Breast epithelium (tissue), 4 donors: ENCODE results near the gene DNAJC16. TPM values are rescaled to one million over a fixed set of nuclear protein-coding genes. Genes with fewer than 3 reads are reported as not detected.

Experiments used
- DNase-seq, 2 donors: peaks; one replicate each; pipeline ENCODE4 v3.0.0-alpha.2; 2019; ENCODE audit warnings: low spot score in 2 of 2
- H3K27ac ChIP-seq, 2 donors: fragments of 200-600 bp; sonication (generic) in 1 of 2; one replicate each; pipeline ENCODE4 v1.5.1; 2016 to 2019; ENCODE audit warnings: mild to moderate bottlenecking in 1 of 2
- H3K27me3 ChIP-seq, 2 donors: fragments of 200-600 bp; sonication (generic) in 1 of 2; one replicate each; pipeline versions ENCODE4 v1.5.1 to v1.6.0; 2017 to 2019; ENCODE audit warnings: control low read depth in 1 of 2, mild to moderate bottlenecking in 1 of 2
- H3K36me3 ChIP-seq: fragments of 200-600 bp; one replicate; pipeline ENCODE4 v1.5.1; 2019
- H3K4me1 ChIP-seq, 2 donors: fragments of 200-600 bp; sonication (generic); one replicate each; pipeline ENCODE4 v1.5.1; 2016 to 2019; ENCODE audit warnings: control low read depth in 1 of 2
- H3K4me3 ChIP-seq, 3 donors: fragments of 200-600 bp; sonication (generic); 1 replicate in 2 of 3; 2 replicates in 1 of 3; pipeline ENCODE4 v1.5.1; 2016 to 2019; ENCODE audit warnings: mild to moderate bottlenecking in 3 of 3, moderate library complexity in 2 of 3
- H3K9me3 ChIP-seq, 2 donors: fragments of 200-600 bp; sonication (generic) in 1 of 2; one replicate each; pipeline ENCODE4 v1.5.1; 2016 to 2019; ENCODE audit warnings: control low read depth in 1 of 2
- POLR2A ChIP-seq: fragments of 450-650 bp; IDR thresholded peaks from one replicate; pipeline ENCODE4 v1.6.1; 2016; ENCODE audit warnings: antibody characterized with exemption, mild to moderate bottlenecking, moderate library complexity
- POLR2AphosphoS5 ChIP-seq, 3 donors: sonication (generic); formaldehyde crosslinking; IDR thresholded peaks; one replicate each; pipeline ENCODE4 v1.6.1; 2017; ENCODE audit warnings: antibody characterized with exemption in 3 of 3
- intact Hi-C: fragments of 100-400 bp; cut with DNase I; formaldehyde crosslinking; loops from one replicate; pipeline ENCODE4 v1.15.1; 2023; ENCODE audit warnings: low total_unique reads
- total RNA-seq, 3 donors: library from RNA; depleted of rRNA; stranded (reverse); fragments of >200 nt; gene quantifications; one replicate each; pipeline ENCODE4 v1.1.0, GENCODE V29; 2016
- TF ChIP-seq, protein P1 (sequence below), 3 donors: fragments of 450-650 bp; IDR thresholded peaks; one replicate each; pipeline ENCODE4 v1.5.1; 2016 to 2017; ENCODE audit warnings: antibody characterized with exemption in 3 of 3, mild to moderate bottlenecking in 3 of 3, moderate library complexity in 3 of 3

Gene DNAJC16
- total RNA-seq, 3 donors from 2014 or later = 14.1 to 30.4 (median 21.0) TPM

DNA sequence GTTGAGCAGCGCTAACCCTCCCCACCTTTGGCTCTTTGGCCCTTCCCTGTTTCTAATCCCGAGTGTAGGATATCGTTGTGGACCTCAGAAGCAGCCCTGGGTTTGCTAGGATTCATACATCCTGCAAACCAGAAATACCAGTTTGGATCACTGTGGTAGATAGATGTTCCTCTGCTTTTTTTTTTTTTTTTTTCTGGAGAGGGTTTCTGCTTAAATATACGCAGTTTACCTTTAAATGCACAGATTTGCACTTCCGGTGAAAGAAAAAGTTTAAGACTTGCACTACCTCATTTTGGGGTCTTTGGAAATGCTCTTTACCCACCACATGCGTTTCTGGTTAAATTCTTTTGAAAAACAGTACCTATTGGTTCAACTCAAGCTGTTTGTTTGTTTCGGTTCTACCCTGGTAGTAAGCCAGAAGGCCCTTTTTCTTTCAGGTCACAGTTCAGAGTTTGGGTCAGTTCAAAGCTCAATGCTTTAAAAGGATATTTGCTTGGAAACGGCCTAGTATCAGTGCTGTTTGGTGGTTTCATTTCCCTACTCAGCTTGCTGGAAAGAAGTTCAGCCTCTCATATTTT is 91.5 kb downstream of the DNAJC16 start:
- intact Hi-C loops = no loop called here
- Histone ChIP-seq H3K27me3 (no peaks in the 10 kb centered on the region), H3K36me3 (no peaks in the 10 kb centered on the region), H3K4me1 (peaks cover 3 to 7% of the 10 kb centered on the region in 2 donors), H3K9me3 (no peaks in the 10 kb centered on the region), H3K27ac (peak overlapping the region; percentile 97), H3K4me3 (peak overlapping the region; percentile 86 to 98 (median 91))
- TF ChIP-seq POLR2AphosphoS5 (IDR thresholded peaks at IDR 0.05) (peak in 1 of 3 donors; percentile 4), POLR2A (no peak)
- DNase-seq = no peak

DNA sequence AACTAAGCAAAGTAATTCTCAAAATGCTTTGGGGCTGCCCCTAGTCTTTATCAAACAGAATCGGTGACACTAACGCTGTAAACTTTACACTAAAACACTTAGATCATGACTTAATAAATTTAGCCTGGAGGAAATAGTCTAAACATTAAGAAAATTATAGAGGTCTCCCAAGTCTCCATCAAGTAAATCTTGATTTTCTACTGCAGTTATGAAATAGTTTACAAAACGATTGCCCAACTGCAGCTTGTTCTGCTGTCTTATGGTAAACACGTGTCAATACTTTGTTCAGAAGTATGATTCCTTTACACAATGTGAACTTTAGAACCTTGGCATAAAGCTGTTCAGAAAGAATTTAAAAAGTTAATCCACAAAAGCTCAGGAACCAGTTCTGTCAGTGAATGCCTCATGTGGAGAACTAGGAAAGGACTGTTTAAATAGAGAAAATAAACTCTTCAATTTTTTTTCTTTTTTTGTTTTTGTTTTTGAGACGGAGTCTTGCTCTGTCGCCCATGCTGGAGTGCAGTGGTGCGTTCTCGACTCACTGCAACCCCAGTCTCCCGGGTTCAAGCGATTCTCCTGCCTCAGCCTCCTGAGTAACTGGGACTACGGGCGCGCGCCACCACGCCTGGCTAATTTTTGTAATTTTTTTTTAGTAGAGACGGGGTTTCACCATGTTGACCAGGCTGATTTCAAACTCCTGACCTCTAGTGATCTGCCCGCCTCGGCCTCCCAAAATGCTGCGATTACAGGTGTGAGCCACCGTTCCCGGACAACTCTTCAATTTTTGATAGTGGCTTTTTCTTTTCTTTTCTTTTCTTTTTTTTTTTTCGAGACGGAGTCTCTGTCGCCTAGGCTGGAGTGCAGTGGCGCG is 92.2 kb downstream of the DNAJC16 start:
- Histone ChIP-seq H3K4me1 (peaks cover 3 to 7% of the 10 kb centered on the region in 2 donors), H3K27ac (peak overlapping the region; percentile 97), H3K4me3 (peak overlapping the region; percentile 86 to 98 (median 91)), H3K36me3 (no peaks in the 10 kb centered on the region), H3K27me3 (no peaks in the 10 kb centered on the region), H3K9me3 (no peaks in the 10 kb centered on the region)
- TF ChIP-seq POLR2AphosphoS5 (IDR thresholded peaks at IDR 0.05) (no peak), POLR2A (no peak)
- TF ChIP-seq, protein P1, sequence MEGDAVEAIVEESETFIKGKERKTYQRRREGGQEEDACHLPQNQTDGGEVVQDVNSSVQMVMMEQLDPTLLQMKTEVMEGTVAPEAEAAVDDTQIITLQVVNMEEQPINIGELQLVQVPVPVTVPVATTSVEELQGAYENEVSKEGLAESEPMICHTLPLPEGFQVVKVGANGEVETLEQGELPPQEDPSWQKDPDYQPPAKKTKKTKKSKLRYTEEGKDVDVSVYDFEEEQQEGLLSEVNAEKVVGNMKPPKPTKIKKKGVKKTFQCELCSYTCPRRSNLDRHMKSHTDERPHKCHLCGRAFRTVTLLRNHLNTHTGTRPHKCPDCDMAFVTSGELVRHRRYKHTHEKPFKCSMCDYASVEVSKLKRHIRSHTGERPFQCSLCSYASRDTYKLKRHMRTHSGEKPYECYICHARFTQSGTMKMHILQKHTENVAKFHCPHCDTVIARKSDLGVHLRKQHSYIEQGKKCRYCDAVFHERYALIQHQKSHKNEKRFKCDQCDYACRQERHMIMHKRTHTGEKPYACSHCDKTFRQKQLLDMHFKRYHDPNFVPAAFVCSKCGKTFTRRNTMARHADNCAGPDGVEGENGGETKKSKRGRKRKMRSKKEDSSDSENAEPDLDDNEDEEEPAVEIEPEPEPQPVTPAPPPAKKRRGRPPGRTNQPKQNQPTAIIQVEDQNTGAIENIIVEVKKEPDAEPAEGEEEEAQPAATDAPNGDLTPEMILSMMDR (IDR thresholded peaks at IDR 0.05) = no peak
- intact Hi-C loops = no loop called here
- no peak for DNase-seq

DNA sequence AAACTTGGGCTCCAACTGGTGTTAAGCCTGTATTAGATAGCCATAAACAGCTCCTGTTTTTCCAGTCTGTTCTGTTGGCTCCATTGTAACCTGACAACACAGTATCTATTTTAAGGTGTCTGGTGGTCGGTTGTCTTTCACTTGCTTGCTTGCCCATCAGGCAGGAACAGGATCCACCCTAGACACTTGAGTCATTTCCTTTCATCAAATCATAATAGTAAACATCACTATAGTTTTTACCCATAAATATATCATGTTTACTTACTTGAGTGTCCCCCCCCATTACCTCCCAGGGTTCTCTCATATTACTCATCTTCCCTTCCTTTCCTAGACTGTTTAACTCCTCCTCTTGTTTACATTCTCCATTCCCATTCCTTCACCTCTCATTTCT is 93.5 kb downstream of the DNAJC16 start:
- H3K4me3 ChIP-seq = peak overlapping the region in 1 of 3 donors; percentile 86
- peaks cover 3 to 7% of the 10 kb centered on the region in 2 donors for H3K4me1 ChIP-seq
- TF ChIP-seq POLR2AphosphoS5 (IDR thresholded peaks at IDR 0.05) = no peak
- TF ChIP-seq, protein P1 (IDR thresholded peaks at IDR 0.05) = no peak
- TF ChIP-seq POLR2A = no peak
- peak overlapping the region; percentile 97 for H3K27ac ChIP-seq
- intact Hi-C loops = no loop called here
- H3K27me3 ChIP-seq = no peaks in the 10 kb centered on the region
- DNase-seq = no peak
- no peaks in the 10 kb centered on the region for H3K36me3 ChIP-seq
- H3K9me3 ChIP-seq = no peaks in the 10 kb centered on the region

DNA sequence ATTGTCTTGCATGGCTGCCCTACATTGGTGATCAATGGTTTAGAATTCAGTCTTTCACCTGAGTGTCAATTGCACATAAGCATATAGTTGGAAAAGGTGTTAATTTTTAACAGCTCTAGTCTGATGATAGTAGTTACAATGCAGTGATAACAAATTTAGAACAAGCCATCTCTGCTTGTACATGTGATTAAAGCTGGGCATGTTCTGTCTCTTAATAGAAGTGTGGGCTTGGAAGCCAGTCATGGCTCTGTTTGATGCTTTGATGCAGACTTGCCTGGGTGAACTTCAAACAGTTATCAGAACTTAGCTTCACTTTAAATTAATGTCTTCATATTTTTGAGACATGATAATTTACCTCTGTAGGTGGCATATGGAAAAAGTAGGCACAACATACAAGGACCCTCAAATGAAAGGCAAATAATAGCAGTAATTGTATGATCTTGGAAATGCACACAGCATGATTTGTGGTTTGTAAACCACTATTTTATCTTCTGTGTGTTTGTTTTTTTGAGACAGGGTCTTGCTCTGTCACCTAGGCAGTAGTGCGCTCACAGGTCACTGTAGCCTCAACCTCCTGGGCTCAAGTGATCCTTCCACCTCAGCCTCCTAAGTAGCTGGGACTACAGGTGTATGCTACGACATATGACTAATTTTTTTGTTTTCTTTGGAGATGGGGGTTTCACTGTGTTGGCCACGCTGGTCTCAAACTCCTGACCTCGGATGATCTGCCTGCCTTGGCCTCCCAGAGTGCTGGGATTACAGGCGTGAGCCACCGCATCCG is 94.4 kb downstream of the DNAJC16 start:
- peak overlapping the region; percentile 1 to 4 for H3K27ac ChIP-seq
- intact Hi-C loops = no loop called here

DNA sequence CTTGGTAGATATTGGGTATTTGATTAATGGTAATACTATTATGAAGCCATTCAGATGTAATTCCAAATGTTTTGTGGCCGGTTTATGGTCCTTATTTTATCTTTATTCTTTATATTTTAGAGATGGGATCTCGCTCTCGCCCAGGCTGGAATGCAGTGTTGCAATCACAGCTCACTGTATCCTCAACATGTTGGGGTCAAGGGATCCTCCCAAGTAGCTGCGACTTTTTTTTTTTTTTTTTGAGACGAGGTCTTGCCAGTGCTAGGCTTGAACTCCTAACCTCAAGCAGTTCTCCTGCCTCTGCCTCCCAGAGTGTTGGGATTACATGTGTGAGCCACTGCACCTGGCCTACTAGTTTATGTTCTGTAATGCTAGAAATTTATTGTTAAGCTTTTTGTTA is 95.3 kb downstream of the DNAJC16 start:
- DNase-seq = no peak
- no peak for TF ChIP-seq POLR2AphosphoS5 (IDR thresholded peaks at IDR 0.05)
- no peak for TF ChIP-seq POLR2A
- TF ChIP-seq, protein P1 (IDR thresholded peaks at IDR 0.05) = no peak
- intact Hi-C loops = no loop called here
- no peaks in the 10 kb centered on the region for H3K36me3 ChIP-seq
- H3K4me3 ChIP-seq = no peak overlapping the region
- no peaks in the 10 kb centered on the region for H3K27me3 ChIP-seq
- peaks cover 3% of the 10 kb centered on the region in 2 donors for H3K4me1 ChIP-seq
- peak overlapping the region in 1 of 2 donors; percentile 4 for H3K27ac ChIP-seq
- H3K9me3 ChIP-seq = no peaks in the 10 kb centered on the region

More for the DNA sequence above, 94.4 kb downstream of the DNAJC16 start:
- TF ChIP-seq POLR2AphosphoS5 (IDR thresholded peaks at IDR 0.05) (no peak), POLR2A (no peak)
- TF ChIP-seq, protein P1 (IDR thresholded peaks at IDR 0.05) = no peak
- no peaks in the 10 kb centered on the region for H3K27me3 ChIP-seq
- peaks cover 3 to 7% of the 10 kb centered on the region in 2 donors for H3K4me1 ChIP-seq
- DNase-seq = no peak
- no peaks in the 10 kb centered on the region for H3K9me3 ChIP-seq
- H3K4me3 ChIP-seq = no peak overlapping the region
- H3K36me3 ChIP-seq = no peaks in the 10 kb centered on the region
